HL-60 (cell line): ENCODE results near the gene PPM1J.

Source experiments
- DNase-seq, 2 experiments: peaks; one replicate each; pipeline ENCODE4 v3.0.0-alpha.2; 2010 to 2020; ENCODE audit warnings: low read depth in 1 of 2, low spot score in 1 of 2
- H3K27ac ChIP-seq: fragments of 250-450 bp; sonication (Bioruptor Pico); replicated peaks from 2 replicates; pipeline ENCODE4 v1.5.1; 2020; ENCODE audit warnings: mild to moderate bottlenecking, moderate library complexity
- H3K27me3 ChIP-seq: fragments of 250-450 bp; sonication (Bioruptor Pico); 2 replicates; pipeline ENCODE4 v1.5.1; 2021; ENCODE audit warnings: mild to moderate bottlenecking, moderate library complexity; ENCODE audit not compliant: insufficient read depth, poor library complexity, severe bottlenecking
- H3K4me3 ChIP-seq: replicated peaks from 2 replicates; pipeline ENCODE4 v1.5.1; 2011; ENCODE audit warnings: mild to moderate bottlenecking, control low read depth, low read length; ENCODE audit not compliant: insufficient read depth
- GABPA ChIP-seq: IDR thresholded peaks from 2 replicates; pipeline ENCODE4 v1.6.1; 2012; ENCODE audit warnings: low read depth
- POLR2AphosphoS5 ChIP-seq: IDR thresholded peaks from 2 replicates; pipeline ENCODE4 v1.6.1; 2012; ENCODE audit warnings: low read depth
- SPI1 ChIP-seq: IDR thresholded peaks from 2 replicates; pipeline ENCODE4 v1.6.1; 2012; ENCODE audit warnings: low read depth, mild to moderate bottlenecking, borderline replicate concordance
- TF ChIP-seq, protein P1 (sequence below): IDR thresholded peaks from 2 replicates; pipeline ENCODE4 v1.6.1; 2012; ENCODE audit warnings: low read depth; ENCODE audit not compliant: insufficient replicate concordance
- TF ChIP-seq, protein P2 (sequence below): IDR thresholded peaks from one replicate; pipeline ENCODE4 v1.5.1; 2011; ENCODE audit warnings: low read length, control low read depth, inconsistent platforms; ENCODE audit not compliant: insufficient read depth

The PPM1J gene

DNA sequence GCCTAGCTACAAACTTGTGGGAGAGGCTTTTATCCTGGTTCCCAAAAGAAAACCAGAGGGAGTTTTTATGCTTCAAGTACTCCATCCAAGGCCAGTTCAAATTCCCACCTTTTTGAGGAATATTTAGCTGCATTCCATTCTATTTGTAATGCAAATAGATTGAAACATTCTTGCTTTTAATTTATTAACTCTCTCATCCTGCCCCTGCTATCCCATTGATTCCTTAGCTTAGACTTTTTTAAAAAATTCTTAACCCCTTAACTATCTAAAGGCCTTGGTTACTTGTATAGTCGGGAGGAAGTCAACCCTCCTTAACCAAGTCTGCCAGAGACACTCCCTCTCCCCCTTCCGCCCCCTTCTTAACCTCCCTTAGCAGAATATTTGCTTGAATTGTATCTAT is 43.1 kb downstream of the PPM1J start:
- Histone ChIP-seq H3K27ac (no peak overlapping the region), H3K27me3 (no peaks in the 10 kb centered on the region), H3K4me3 (no peak overlapping the region)
- no peak for DNase-seq
- no peak for TF ChIP-seq GABPA

DNA sequence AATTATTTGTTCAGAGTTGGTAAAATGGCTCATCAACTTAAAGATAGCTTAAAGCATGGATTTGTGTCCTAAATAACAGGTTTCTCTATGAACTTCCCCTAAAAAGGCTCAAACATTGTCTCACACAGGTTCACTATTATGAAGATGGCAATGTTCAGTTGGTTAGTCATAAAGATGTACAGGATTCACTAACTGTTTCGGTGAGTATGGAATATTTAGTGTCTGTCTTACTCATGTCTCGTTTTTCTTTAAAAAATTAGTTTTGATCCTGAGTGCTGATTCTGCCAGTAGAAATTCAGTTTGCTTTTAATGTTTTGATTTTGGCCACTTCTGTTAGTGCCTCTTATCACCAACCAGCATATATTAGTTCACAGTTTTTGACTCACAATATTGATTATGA is 48.2 kb downstream of the PPM1J start:
- Histone ChIP-seq H3K27me3 (no peaks in the 10 kb centered on the region), H3K27ac (no peak overlapping the region), H3K4me3 (no peak overlapping the region)
- DNase-seq, result no peak
- TF ChIP-seq SPI1 (no peak), GABPA (no peak)
- TF ChIP-seq, protein P1, sequence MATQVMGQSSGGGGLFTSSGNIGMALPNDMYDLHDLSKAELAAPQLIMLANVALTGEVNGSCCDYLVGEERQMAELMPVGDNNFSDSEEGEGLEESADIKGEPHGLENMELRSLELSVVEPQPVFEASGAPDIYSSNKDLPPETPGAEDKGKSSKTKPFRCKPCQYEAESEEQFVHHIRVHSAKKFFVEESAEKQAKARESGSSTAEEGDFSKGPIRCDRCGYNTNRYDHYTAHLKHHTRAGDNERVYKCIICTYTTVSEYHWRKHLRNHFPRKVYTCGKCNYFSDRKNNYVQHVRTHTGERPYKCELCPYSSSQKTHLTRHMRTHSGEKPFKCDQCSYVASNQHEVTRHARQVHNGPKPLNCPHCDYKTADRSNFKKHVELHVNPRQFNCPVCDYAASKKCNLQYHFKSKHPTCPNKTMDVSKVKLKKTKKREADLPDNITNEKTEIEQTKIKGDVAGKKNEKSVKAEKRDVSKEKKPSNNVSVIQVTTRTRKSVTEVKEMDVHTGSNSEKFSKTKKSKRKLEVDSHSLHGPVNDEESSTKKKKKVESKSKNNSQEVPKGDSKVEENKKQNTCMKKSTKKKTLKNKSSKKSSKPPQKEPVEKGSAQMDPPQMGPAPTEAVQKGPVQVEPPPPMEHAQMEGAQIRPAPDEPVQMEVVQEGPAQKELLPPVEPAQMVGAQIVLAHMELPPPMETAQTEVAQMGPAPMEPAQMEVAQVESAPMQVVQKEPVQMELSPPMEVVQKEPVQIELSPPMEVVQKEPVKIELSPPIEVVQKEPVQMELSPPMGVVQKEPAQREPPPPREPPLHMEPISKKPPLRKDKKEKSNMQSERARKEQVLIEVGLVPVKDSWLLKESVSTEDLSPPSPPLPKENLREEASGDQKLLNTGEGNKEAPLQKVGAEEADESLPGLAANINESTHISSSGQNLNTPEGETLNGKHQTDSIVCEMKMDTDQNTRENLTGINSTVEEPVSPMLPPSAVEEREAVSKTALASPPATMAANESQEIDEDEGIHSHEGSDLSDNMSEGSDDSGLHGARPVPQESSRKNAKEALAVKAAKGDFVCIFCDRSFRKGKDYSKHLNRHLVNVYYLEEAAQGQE, result no peak
- TF ChIP-seq, protein P2, sequence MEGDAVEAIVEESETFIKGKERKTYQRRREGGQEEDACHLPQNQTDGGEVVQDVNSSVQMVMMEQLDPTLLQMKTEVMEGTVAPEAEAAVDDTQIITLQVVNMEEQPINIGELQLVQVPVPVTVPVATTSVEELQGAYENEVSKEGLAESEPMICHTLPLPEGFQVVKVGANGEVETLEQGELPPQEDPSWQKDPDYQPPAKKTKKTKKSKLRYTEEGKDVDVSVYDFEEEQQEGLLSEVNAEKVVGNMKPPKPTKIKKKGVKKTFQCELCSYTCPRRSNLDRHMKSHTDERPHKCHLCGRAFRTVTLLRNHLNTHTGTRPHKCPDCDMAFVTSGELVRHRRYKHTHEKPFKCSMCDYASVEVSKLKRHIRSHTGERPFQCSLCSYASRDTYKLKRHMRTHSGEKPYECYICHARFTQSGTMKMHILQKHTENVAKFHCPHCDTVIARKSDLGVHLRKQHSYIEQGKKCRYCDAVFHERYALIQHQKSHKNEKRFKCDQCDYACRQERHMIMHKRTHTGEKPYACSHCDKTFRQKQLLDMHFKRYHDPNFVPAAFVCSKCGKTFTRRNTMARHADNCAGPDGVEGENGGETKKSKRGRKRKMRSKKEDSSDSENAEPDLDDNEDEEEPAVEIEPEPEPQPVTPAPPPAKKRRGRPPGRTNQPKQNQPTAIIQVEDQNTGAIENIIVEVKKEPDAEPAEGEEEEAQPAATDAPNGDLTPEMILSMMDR, result no peak

DNA sequence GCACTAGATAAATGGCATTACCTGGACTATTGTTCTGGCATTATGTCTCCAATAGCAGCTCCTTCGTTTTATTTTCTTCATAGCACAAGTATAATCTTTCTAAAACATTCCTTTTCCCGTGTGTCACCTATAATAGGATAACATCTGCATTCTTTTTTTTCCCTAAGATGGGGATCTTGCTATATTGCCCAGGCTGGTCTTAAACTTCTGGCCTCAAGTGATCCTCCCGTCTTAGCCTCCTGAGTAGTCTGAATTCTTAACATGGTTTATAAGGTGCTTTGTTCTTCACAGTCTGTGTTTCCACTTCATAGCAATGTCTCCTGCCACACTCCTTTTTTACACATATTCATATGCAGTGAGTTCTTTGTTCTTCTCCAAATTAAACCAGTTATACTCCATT is 49.3 kb downstream of the PPM1J start:
- no peaks in the 10 kb centered on the region for H3K27me3 ChIP-seq
- no peak for DNase-seq
- no peak overlapping the region for H3K27ac ChIP-seq
- no peak overlapping the region for H3K4me3 ChIP-seq
- TF ChIP-seq POLR2AphosphoS5 (no peak), SPI1 (no peak), GABPA (no peak)
- TF ChIP-seq, protein P1, result no peak
- TF ChIP-seq, protein P2, result no peak
